HCT116 (cell line): Measurements from ENCODE around the gene PDILT. TPM values are rescaled to one million over a fixed set of nuclear protein-coding genes. Genes with fewer than 3 reads are reported as not detected.

ENCODE experiments used
- ATAC-seq: fragments of 200-7000 bp; cut with Tn5 transposase; 2 replicates; pipeline ENCODE4 v1.9.1; 2020; ENCODE audit warnings: mild to moderate bottlenecking, moderate library complexity
- BruUV-seq: library from RNA; stranded (reverse); fragments of 400-500 nt; replicated peaks from 2 replicates; lab custom pipeline; 2021; lab: Mats Ljungman, UMichigan
- CTCF ChIA-PET: fragments of 300-600 bp; sonication (Branson Sonifier 250); formaldehyde crosslinking; loops from one replicate; lab custom pipeline; 2021; ENCODE audit warnings: antibody characterized with exemption; lab: Charles Lee
- POLR2A ChIA-PET: fragments of 300-600, 350-600 bp; sonication (Branson Sonifier 250); formaldehyde crosslinking; loops from one replicate; lab custom pipeline; 2021; ENCODE audit warnings: antibody characterized with exemption; lab: Charles Lee
- RAD21 ChIA-PET, 2 experiments: fragments of 300-600 bp; sonication (Branson Sonifier 250); formaldehyde crosslinking; loops; one replicate each; lab custom pipeline; 2023; ENCODE audit warnings: low total read pairs in 2 of 2; ENCODE audit not compliant: uncharacterized antibody in 2 of 2, unreplicated experiment in 2 of 2, low non-redundant PET in 1 of 2; lab: Charles Lee
- DNase-seq: peaks from one replicate; pipeline ENCODE4 v3.0.0-alpha.2; 2010; ENCODE audit warnings: low read depth, low spot score
- H2AFZ ChIP-seq: fragments of 200-600 bp; shearing (Covaris generic), sonication (generic); 2 replicates; pipeline ENCODE4 v1.6.1; 2017; ENCODE audit warnings: low read depth, mixed run types, mixed read lengths, antibody characterized with exemption, low read length; ENCODE audit not compliant: poor library complexity, severe bottlenecking
- H3K27ac ChIP-seq: 2 replicates; pipeline ENCODE4 v1.5.1; 2012; ENCODE audit warnings: low read depth, low read length
- H3K27me3 ChIP-seq: fragments of 200-600 bp; sonication (generic); 2 replicates; pipeline ENCODE4 v1.6.1; 2016; ENCODE audit warnings: mixed run types, low read length, mixed read lengths; ENCODE audit not compliant: insufficient read depth
- H3K36me3 ChIP-seq, 2 experiments: fragments of 200-500 bp in 1 of 2; fragments of 200-600 bp in 1 of 2; sonication (Bioruptor generic) in 1 of 2; sonication (generic) in 1 of 2; 2 replicates each; pipeline versions ENCODE4 v1.5.1 to v1.6.1; 2014 to 2016; ENCODE audit warnings: low read length in 2 of 2, inconsistent platforms in 1 of 2, mixed read lengths in 1 of 2, mixed run types in 1 of 2; ENCODE audit not compliant: insufficient read depth in 2 of 2, control insufficient read depth in 1 of 2
- H3K4me1 ChIP-seq, 2 experiments: fragments of 200-600 bp in 1 of 2; sonication (generic) in 1 of 2; 2 replicates each; pipeline versions ENCODE4 v1.5.1 to v1.6.1; 2012 to 2017; ENCODE audit warnings: low read length in 2 of 2, inconsistent platforms in 1 of 2, mild to moderate bottlenecking in 1 of 2, mixed read lengths in 1 of 2, mixed run types in 1 of 2, moderate library complexity in 1 of 2; ENCODE audit not compliant: insufficient read depth in 2 of 2, control insufficient read depth in 1 of 2
- H3K4me2 ChIP-seq: fragments of 200-600 bp; sonication (generic); 2 replicates; pipeline ENCODE4 v1.6.1; 2017; ENCODE audit warnings: mixed run types, low read length, mixed read lengths
- H3K4me3 ChIP-seq, 2 experiments: fragments of 200-600 bp in 1 of 2; sonication (generic) in 1 of 2; replicated peaks in 1 of 2; 2 replicates each; pipeline ENCODE4 v1.5.1; 2011 to 2016; ENCODE audit warnings: low read length in 2 of 2, control low read depth in 1 of 2, low read depth in 1 of 2, mild to moderate bottlenecking in 1 of 2, mixed read lengths in 1 of 2, mixed run types in 1 of 2
- H3K79me2 ChIP-seq: fragments of 200-600 bp; sonication (generic); 2 replicates; pipeline ENCODE4 v1.6.1; 2017; ENCODE audit warnings: mild to moderate bottlenecking, mixed run types, low read length, moderate library complexity, mixed read lengths; ENCODE audit not compliant: insufficient read depth
- H3K9ac ChIP-seq: fragments of 200-600 bp; sonication (generic); 2 replicates; pipeline ENCODE4 v1.6.1; 2016; ENCODE audit warnings: low read length, mixed read lengths
- H3K9me2 ChIP-seq: fragments of 200-600 bp; sonication (generic), shearing (Covaris generic); 2 replicates; pipeline ENCODE4 v1.6.1; 2017; ENCODE audit warnings: mixed run types, mild to moderate bottlenecking, moderate library complexity; ENCODE audit not compliant: insufficient read depth
- H3K9me3 ChIP-seq, 2 experiments: fragments of 200-500 bp in 1 of 2; fragments of 200-600 bp in 1 of 2; sonication (Bioruptor generic) in 1 of 2; sonication (generic) in 1 of 2; 2 replicates each; pipeline ENCODE4 v1.6.1; 2014 to 2017; ENCODE audit warnings: low read length in 2 of 2, mixed read lengths in 2 of 2, inconsistent platforms in 1 of 2, low read depth in 1 of 2, mild to moderate bottlenecking in 1 of 2, mixed run types in 1 of 2, moderate library complexity in 1 of 2; ENCODE audit not compliant: control insufficient read depth in 1 of 2, insufficient read depth in 1 of 2
- H4K20me1 ChIP-seq: fragments of 200-600 bp; sonication (generic), shearing (Covaris generic); 2 replicates; pipeline ENCODE4 v1.6.1; 2017; ENCODE audit warnings: mixed run types, mild to moderate bottlenecking, moderate library complexity; ENCODE audit not compliant: insufficient read depth
- CBX3 ChIP-seq: IDR thresholded peaks from 2 replicates; pipeline ENCODE4 v1.6.1; 2012; ENCODE audit warnings: low read depth
- CEBPB ChIP-seq: IDR thresholded peaks from 2 replicates; pipeline ENCODE4 v1.6.1; 2012; ENCODE audit warnings: low read depth
- EGR1 ChIP-seq: IDR thresholded peaks from 2 replicates; pipeline ENCODE4 v1.6.1; 2012; ENCODE audit warnings: low read depth
- ELF1 ChIP-seq: IDR thresholded peaks from 2 replicates; pipeline ENCODE4 v1.6.1; 2012; ENCODE audit warnings: low read depth, borderline replicate concordance
- EZH2 ChIP-seq: fragments of 200-600 bp; sonication (generic); IDR thresholded peaks from 2 replicates; pipeline ENCODE4 v1.6.1; 2017; ENCODE audit warnings: antibody characterized with exemption, mixed run types
- EZH2phosphoT487 ChIP-seq: fragments of 200-600 bp; IDR thresholded peaks from 2 replicates; pipeline ENCODE4 v1.6.1; 2018; ENCODE audit warnings: antibody characterized with exemption, borderline replicate concordance
- FOSL1 ChIP-seq: IDR thresholded peaks from 2 replicates; pipeline ENCODE4 v1.6.1; 2012; ENCODE audit warnings: low read depth
- POLR2A ChIP-seq: IDR thresholded peaks from 2 replicates; pipeline ENCODE4 v1.7.0; 2011; ENCODE audit warnings: borderline replicate concordance; ENCODE audit not compliant: insufficient read depth, insufficient read length; ENCODE audit errors: extremely low read depth
- POLR2AphosphoS5 ChIP-seq: IDR thresholded peaks from 2 replicates; pipeline ENCODE4 v1.6.1; 2011; ENCODE audit warnings: mild to moderate bottlenecking, low read depth, low read length, moderate library complexity
- RAD21 ChIP-seq: IDR thresholded peaks from 2 replicates; pipeline ENCODE4 v1.6.1; 2012; ENCODE audit warnings: low read depth, mild to moderate bottlenecking
- SIN3A ChIP-seq: IDR thresholded peaks from 2 replicates; pipeline ENCODE4 v1.6.1; 2012; ENCODE audit warnings: low read depth
- SP1 ChIP-seq: IDR thresholded peaks from 2 replicates; pipeline ENCODE4 v1.6.1; 2012; ENCODE audit warnings: low read depth
- SRF ChIP-seq: IDR thresholded peaks from 2 replicates; pipeline ENCODE4 v1.6.1; 2012; ENCODE audit warnings: low read depth
- TCF7L2 ChIP-seq: IDR thresholded peaks from 2 replicates; pipeline ENCODE4 v1.7.0; 2011; ENCODE audit warnings: borderline replicate concordance, inconsistent platforms; ENCODE audit not compliant: insufficient read depth, insufficient read length; ENCODE audit errors: extremely low read depth
- YY1 ChIP-seq: IDR thresholded peaks from 2 replicates; pipeline ENCODE4 v1.6.1; 2011; ENCODE audit warnings: low read length, low read depth, moderate library complexity, mild to moderate bottlenecking; ENCODE audit not compliant: insufficient replicate concordance; ENCODE audit errors: extremely low read depth
- ZNF274 ChIP-seq: fragments of 200-500 bp; sonication (Bioruptor generic); IDR thresholded peaks from 2 replicates; pipeline ENCODE4 v1.6.1; 2014; ENCODE audit warnings: mild to moderate bottlenecking, low read depth, low read length, inconsistent platforms
- intact Hi-C: fragments of 100-400 bp; cut with micrococcal nuclease; formaldehyde crosslinking; loops from 2 replicates; pipeline ENCODE4 v1.10.0; 2022
- total RNA-seq: library from RNA; stranded (reverse); gene quantifications from one replicate; pipeline ENCODE4 v1.2.1, GENCODE V29; 2021; ENCODE audit not compliant: unreplicated experiment
- TF ChIP-seq, protein P1 (sequence below): IDR thresholded peaks from 2 replicates; pipeline ENCODE4 v1.6.1; 2012
- TF ChIP-seq, protein P2 (sequence below): IDR thresholded peaks from 2 replicates; pipeline ENCODE4 v1.6.1; 2011; ENCODE audit warnings: mild to moderate bottlenecking, low read length, moderate library complexity; ENCODE audit not compliant: insufficient replicate concordance; ENCODE audit errors: extremely low read depth
- TF ChIP-seq, protein P3 (sequence below): IDR thresholded peaks from 2 replicates; pipeline ENCODE4 v1.6.1; 2012; ENCODE audit warnings: low read depth
- TF ChIP-seq, protein P4 (sequence below): IDR thresholded peaks from 2 replicates; pipeline ENCODE4 v1.6.1; 2012

PDILT gene
- total RNA-seq, 1 experiment from 2014 or later: not detected

DNA sequence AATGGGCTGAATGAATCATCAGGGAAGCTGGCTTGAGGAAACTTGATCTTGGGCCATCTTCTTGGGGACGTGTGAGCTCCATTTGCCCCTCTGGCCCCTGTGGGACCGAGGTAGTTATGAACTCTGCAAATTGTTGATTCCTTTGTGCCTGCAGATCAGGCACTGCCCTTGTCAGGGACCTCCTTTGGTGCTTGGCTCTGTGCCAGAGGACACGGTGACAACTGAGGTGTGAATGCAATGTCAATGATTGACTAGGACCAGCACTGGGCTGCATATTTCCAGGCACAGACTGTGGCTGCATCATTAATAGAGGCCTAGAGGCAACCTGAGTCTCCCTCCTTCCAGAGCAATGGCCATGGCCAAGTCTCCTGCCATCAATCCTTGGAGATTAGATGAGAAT lies 23.8 kb downstream of the PDILT start (continued):
- no peak for TF ChIP-seq RAD21
- TF ChIP-seq EZH2: no peak
- TF ChIP-seq SIN3A: no peak
- no peak for TF ChIP-seq SP1
- no peak for TF ChIP-seq YY1
- TF ChIP-seq, protein P1, sequence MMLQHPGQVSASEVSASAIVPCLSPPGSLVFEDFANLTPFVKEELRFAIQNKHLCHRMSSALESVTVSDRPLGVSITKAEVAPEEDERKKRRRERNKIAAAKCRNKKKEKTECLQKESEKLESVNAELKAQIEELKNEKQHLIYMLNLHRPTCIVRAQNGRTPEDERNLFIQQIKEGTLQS: no peak
- no peak for TF ChIP-seq EZH2phosphoT487
- TF ChIP-seq ZNF274: no peak
- no peak for TF ChIP-seq CBX3
- TF ChIP-seq TCF7L2: no peak
- TF ChIP-seq SRF: no peak
- TF ChIP-seq POLR2A: no peak
- no peak for TF ChIP-seq CEBPB
- no peak for TF ChIP-seq EGR1

DNA sequence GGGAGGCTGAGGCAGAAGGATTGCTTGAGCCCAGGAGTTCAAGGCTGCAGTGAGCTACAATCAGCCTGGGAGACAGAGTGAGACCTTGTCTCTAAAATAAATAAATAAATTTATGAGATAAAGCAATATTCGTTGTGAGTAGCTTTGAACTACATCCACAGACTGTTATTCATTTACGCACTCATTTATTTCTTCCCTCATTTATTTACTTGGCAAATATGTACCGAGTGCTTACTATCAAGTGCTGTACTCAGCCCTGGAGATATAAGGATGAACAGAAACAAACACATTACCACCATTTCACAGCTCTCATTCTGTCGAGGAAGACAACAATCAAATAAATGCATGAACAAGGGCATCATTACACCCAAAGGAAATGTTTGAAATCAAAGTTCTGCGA lies 27.4 kb downstream of the PDILT start:
- H3K9me3 ChIP-seq: no peaks in the 10 kb centered on the region
- H3K79me2 ChIP-seq: no peaks in the 10 kb centered on the region
- H2AFZ ChIP-seq: no peak overlapping the region
- no peaks in the 10 kb centered on the region for H3K9me2 ChIP-seq
- DNase-seq: no peak
- intact Hi-C loops: no loop called here
- no TSS peak for BruUV-seq
- no peak overlapping the region for H3K4me3 ChIP-seq
- no peak overlapping the region for H3K4me2 ChIP-seq
- no peak overlapping the region for H3K27ac ChIP-seq
- H3K4me1 ChIP-seq: no peaks in the 10 kb centered on the region
- POLR2A ChIA-PET: no interaction called here
- H4K20me1 ChIP-seq: no peaks in the 10 kb centered on the region
- RAD21 ChIA-PET: no interaction called here
- H3K9ac ChIP-seq: no peak overlapping the region
- H3K36me3 ChIP-seq: no peaks in the 10 kb centered on the region
- H3K27me3 ChIP-seq: peaks cover 43% of the 10 kb centered on the region
- no peak for ATAC-seq
- CTCF ChIA-PET: interaction anchor here (0.9 to 1.8 kb wide), 2 partner anchors 8 to 470 kb away, joined by 3 to 13 read pairs; no protein-coding TSS in a partner anchor
- TF ChIP-seq SIN3A (no peak), YY1 (no peak), CBX3 (no peak), RAD21 (no peak), FOSL1 (no peak), TCF7L2 (no peak), CEBPB (no peak), ELF1 (no peak), EGR1 (no peak), SRF (no peak), POLR2AphosphoS5 (no peak), POLR2A (no peak), ZNF274 (no peak)
- TF ChIP-seq, protein P1: no peak
- TF ChIP-seq, protein P2, sequence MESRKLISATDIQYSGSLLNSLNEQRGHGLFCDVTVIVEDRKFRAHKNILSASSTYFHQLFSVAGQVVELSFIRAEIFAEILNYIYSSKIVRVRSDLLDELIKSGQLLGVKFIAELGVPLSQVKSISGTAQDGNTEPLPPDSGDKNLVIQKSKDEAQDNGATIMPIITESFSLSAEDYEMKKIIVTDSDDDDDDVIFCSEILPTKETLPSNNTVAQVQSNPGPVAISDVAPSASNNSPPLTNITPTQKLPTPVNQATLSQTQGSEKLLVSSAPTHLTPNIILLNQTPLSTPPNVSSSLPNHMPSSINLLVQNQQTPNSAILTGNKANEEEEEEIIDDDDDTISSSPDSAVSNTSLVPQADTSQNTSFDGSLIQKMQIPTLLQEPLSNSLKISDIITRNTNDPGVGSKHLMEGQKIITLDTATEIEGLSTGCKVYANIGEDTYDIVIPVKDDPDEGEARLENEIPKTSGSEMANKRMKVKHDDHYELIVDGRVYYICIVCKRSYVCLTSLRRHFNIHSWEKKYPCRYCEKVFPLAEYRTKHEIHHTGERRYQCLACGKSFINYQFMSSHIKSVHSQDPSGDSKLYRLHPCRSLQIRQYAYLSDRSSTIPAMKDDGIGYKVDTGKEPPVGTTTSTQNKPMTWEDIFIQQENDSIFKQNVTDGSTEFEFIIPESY: no peak
- TF ChIP-seq, protein P3, sequence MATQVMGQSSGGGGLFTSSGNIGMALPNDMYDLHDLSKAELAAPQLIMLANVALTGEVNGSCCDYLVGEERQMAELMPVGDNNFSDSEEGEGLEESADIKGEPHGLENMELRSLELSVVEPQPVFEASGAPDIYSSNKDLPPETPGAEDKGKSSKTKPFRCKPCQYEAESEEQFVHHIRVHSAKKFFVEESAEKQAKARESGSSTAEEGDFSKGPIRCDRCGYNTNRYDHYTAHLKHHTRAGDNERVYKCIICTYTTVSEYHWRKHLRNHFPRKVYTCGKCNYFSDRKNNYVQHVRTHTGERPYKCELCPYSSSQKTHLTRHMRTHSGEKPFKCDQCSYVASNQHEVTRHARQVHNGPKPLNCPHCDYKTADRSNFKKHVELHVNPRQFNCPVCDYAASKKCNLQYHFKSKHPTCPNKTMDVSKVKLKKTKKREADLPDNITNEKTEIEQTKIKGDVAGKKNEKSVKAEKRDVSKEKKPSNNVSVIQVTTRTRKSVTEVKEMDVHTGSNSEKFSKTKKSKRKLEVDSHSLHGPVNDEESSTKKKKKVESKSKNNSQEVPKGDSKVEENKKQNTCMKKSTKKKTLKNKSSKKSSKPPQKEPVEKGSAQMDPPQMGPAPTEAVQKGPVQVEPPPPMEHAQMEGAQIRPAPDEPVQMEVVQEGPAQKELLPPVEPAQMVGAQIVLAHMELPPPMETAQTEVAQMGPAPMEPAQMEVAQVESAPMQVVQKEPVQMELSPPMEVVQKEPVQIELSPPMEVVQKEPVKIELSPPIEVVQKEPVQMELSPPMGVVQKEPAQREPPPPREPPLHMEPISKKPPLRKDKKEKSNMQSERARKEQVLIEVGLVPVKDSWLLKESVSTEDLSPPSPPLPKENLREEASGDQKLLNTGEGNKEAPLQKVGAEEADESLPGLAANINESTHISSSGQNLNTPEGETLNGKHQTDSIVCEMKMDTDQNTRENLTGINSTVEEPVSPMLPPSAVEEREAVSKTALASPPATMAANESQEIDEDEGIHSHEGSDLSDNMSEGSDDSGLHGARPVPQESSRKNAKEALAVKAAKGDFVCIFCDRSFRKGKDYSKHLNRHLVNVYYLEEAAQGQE: no peak
- TF ChIP-seq, protein P4, sequence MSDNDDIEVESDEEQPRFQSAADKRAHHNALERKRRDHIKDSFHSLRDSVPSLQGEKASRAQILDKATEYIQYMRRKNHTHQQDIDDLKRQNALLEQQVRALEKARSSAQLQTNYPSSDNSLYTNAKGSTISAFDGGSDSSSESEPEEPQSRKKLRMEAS: no peak
